C4-2B (cell line): Measurements from ENCODE around the gene EPN2.

Experiments used
- H3K27ac ChIP-seq: fragments of 450-650 bp; 2 replicates; pipeline ENCODE4 v1.5.1; 2017
- ZFX ChIP-seq: fragments of 450-650 bp; IDR thresholded peaks from 2 replicates; pipeline ENCODE4 v1.6.1; 2017
- TF ChIP-seq, protein P1 (sequence below): fragments of 450-650 bp; conservative IDR thresholded peaks from 2 replicates; pipeline ENCODE4 v1.5.1; 2017; ENCODE audit warnings: mild to moderate bottlenecking

EPN2 gene

DNA sequence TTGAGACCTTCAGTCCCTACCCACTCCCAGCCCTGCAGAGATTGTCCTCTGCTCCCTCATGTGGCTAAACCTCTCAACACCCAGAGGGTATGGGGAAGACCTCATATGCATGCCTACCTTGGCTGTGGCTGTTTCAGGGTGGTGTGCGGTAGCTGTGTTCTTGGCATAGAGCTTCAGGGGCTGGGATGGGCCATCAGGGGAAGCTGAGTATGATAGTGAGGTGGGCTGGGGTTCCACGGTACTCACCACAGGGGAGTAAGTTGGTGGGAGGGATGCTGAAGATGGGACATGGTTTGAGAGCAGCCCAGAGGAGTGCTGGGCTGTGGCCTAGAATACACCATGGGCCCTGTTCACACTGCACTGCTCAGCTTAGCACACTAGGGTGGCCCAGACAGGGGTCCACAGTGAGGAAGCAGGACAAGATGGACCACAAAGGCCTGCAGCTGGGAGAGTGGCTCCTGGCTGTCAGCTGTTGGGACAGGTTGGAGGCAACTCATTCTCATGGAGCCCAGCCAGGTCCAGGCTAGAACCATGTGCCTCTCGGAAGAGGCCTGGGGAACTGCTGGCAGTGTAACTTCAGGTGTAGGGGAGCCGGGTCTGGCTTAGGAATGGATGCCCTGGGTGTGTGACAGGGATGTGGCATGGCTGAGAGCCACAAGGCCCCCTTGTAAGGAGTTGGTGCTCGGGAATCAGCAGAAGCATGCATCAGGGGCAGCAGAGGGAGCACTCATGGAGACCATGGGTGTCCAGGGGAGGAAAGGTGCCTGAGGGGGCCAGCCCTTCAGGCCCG is 146.7 kb downstream of the EPN2 start:
- TF ChIP-seq, protein P1, sequence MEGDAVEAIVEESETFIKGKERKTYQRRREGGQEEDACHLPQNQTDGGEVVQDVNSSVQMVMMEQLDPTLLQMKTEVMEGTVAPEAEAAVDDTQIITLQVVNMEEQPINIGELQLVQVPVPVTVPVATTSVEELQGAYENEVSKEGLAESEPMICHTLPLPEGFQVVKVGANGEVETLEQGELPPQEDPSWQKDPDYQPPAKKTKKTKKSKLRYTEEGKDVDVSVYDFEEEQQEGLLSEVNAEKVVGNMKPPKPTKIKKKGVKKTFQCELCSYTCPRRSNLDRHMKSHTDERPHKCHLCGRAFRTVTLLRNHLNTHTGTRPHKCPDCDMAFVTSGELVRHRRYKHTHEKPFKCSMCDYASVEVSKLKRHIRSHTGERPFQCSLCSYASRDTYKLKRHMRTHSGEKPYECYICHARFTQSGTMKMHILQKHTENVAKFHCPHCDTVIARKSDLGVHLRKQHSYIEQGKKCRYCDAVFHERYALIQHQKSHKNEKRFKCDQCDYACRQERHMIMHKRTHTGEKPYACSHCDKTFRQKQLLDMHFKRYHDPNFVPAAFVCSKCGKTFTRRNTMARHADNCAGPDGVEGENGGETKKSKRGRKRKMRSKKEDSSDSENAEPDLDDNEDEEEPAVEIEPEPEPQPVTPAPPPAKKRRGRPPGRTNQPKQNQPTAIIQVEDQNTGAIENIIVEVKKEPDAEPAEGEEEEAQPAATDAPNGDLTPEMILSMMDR: no peak
- TF ChIP-seq ZFX: no peak
- no peak overlapping the region for H3K27ac ChIP-seq

DNA sequence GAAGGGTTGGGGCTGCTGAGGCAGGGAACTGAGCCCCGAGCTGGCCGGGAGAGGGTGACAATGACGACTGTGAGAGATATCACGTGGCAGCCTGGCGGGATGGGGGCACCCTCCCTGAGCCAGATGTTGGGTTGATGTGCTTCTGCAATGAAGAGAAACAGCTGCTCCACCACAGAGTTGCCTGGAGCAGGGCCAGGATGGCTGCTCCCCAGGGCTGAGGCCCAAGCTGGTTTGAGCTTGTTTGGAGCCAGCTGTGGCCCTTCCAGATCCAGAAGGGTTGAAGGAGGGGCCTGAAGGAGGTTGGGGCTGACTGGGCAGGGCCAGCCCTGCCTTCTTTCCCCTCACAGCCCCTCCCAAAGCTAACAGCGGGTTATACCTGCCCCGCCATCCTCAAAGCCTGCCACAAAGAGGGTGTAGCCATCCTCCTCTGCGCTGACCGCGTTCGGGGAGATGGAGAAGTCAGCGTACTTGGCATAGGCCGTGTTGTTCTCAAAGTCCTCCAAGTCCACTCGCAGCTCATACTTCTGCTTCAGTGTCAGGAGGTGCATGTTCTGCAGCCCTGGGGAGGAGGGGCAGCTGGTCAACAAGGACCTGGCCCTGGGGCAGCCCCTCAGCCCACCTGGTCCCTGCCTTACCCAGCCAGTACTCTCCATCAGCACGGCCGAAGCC is 147.7 kb downstream of the EPN2 start:
- TF ChIP-seq, protein P1: no peak
- no peak for TF ChIP-seq ZFX
- H3K27ac ChIP-seq: no peak overlapping the region

DNA sequence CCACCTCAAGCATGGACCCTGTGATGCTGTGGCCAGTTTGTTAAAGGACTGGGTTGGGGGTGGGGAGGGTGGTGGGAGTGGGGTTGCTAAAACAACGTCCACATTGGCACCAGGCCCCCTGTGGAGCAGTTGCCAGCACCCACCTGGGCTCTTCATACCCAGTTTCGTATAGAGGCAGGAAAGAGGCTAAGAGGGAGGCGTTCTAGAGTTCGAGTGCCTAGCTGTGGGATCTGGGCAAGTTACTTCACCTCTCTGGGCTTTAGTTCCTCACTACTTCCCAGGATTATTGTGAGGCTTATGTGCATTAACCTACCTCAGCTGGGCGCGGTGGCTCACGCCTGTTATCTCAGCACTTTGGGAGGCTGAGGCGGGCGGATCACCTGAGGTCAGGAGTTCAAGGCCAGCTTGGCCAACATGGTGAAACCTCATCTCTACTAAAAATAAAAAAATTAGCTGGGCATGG is 148.4 kb downstream of the EPN2 start:
- H3K27ac ChIP-seq: no peak overlapping the region
- TF ChIP-seq, protein P1: no peak
- no peak for TF ChIP-seq ZFX
